Stimulated activated CD4-positive, alpha-beta T cell treated with anti-CD3 and anti-CD28 coated beads, TNF-alpha, amount 100 ng/mL, for 1 hour (primary cell): ENCODE measurements around the gene RAB37.
A peak's percentile ranks its signal among the peaks of the same experiment; 100 is the strongest.

Experiments used
- DNase-seq, 3 donors: peaks; one replicate each; pipeline ENCODE4 v3.0.0-alpha.2; 2020; ENCODE audit warnings: low read depth in 3 of 3, low spot score in 1 of 3

RAB37 gene

DNA sequence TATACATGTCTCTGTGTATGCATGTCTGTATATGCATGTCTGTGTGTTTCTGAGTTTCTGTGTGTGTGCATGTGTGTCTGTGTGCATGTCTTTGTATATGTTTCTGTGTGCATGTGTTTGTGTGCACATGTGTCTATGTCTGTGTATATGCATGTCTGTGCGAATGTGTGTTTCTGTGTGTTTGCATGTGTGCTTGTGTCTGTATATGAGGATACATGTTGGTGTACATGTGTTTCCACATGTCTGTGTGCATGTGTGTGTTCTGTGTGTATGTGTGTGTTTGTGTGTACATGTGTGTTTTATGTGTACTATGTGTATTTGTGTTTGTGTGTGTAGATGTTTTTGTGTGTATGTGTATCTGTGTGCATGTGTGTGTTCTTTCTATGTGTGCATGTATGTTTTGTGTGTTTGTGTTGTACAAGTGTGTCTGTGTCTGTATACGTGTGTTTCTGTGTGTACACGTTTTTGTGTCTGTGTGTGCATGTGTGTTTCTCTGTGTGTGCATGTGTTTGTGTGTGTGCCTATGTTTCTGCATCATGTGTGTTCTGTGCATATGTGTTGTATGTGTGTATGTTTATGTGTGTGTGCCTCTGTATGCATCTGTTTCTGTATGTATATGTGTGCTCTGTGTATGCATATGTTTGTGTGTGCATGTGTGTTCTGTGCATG, 8.9 kb upstream of the RAB37 start:
- no peak for DNase-seq

DNA sequence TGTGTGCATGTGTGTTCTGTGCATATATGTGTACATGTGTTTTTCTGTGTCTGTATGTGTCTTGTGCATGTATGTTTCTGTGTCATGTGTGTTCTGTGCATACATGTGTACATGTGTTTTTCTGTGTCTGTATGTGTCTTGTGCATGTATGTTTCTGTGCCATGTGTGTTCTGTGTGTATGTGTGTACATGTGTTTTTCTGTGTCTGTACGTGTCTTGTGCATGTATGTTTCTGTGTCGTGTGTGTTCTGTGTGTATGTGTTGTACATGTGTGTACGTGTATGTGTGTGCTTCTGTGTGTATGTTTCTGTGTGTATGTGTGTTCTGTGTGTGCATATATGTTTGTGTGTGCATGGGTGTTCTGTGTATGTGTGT, 8.4 kb upstream of the RAB37 start:
- no peak for DNase-seq

DNA sequence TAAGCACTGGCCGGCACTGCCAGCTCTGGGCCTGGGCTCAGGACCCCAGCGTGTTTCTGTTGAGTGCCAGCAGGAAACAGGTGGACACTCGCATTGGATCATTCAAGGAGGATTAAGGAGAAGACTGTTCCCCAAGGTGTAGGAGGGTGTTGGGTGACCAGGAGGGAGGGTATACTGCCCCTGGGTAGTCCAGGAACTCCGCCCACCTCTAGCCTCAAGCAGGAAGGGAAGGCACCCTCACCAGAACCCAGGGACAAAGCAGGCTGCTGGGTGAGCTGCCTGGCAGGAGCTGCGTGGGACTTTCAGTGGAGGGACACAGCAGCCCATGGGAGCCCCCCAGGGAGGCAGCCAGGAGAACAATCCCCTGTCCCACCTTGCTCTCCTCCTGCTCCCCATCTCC, 7.7 kb upstream of the RAB37 start:
- DNase-seq: no peak

DNA sequence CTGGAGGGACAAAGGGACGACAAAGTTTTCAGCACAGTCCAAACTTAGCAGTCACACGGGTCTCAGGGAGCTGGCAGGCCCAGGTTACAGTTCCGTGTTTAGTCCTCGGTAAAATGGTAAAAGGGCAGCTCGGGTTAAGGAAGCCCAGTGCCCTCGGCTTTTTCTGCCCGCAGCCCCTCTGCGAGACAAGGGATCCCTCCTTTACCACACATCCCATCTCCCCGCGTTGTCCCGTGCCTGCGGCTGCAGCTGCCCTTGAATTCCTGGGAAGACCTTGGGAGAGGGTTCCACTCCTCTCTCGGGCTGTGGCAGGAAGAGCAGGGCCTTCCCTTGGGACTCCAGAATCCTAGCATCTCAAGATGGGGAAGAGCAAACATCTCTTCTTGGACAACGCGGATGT, 7.2 kb upstream of the RAB37 start:
- DNase-seq: no peak

DNA sequence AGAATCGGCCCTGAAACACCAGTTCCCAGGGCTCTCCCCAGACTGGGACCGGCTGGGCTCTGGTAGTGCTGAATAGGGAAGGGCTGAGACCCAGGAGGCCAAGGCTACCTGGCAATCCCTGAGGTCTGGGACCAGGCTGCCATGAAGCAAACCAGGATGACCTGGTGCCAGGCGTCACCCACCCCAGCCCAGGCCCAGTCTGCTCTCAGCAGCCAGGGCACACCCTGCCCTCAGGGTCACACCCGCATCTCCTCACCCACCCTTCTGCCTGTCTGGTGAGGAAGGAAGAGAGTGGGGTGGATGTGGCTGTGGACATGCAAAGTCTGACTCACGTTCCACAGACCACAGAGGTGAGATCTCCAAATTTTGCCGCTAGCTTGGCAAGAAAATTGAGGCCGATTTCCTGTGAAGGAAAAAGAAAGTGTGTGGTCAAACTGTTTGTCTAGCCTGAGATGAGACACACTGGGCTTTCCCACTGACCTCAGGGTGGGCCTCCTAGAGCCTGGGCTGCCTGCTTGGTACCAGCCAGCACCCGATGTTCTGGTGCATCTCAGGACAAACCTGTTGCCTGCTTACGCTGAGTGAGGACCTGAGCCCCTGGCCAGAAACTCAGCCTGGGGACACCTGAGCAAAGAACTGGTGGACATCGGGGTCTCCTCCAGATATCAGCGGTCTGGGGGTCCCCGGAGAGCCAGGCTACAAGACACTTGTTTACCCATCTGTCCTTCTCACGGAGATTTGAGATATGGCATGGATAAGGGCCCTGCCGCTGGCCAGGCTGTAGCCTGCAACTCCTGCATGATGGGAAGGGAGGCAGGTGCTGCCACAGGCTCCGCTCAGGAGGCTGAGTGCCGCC, 6.3 kb upstream of the RAB37 start:
- no peak for DNase-seq

DNA sequence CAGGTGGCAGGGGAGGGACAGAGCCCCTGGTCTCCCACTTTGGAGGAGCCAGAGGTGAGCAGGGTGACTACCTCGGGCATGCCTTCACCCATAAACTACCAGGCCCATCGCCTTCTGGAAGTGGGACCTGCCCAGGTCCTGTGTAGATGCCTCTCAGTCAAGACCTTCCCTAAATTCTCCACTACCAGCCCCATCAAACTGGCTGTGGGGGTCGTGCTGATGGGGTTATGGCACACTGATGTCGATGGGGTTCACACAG, 5.8 kb upstream of the RAB37 start:
- no peak for DNase-seq

DNA sequence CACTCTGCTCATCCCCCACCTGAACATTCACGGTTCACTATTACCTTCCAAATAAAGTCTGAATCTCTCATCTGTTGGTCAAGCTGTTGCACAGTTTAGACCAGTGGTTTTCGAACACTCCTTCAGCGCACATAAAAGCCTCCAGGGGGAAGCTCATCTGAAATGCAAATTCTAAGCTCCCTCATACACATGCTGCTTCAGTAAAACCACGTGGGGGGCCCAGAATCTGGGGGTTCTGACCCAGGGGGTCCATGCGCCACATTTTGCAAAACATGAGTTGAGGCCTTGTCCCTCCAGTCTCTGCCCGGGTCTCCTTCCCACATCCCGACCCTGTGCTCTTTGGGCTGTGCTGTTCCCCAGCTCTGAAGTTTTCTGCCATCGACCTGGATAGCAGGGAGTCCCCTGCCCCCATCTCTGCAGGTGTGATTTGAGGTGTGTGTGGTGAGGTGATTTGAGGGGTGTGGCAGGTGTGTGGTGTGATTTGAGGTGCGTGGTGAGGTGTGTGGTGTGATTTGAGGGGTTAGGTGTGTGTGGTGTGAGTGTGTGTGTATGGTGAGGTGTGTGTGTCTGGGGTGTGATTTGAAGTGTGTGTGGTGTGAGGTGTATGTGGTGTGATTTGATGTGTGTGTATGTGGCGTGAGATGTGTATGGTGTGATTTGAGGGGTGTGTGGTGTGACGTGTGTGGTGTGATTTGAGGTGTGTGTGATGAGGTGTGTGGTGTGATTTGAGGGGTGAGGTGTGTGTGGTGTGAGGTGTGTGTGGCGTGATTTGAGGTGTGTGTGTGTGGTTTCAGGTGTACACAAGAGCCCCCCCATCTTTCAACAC, 4.8 kb upstream of the RAB37 start:
- DNase-seq: no peak

DNA sequence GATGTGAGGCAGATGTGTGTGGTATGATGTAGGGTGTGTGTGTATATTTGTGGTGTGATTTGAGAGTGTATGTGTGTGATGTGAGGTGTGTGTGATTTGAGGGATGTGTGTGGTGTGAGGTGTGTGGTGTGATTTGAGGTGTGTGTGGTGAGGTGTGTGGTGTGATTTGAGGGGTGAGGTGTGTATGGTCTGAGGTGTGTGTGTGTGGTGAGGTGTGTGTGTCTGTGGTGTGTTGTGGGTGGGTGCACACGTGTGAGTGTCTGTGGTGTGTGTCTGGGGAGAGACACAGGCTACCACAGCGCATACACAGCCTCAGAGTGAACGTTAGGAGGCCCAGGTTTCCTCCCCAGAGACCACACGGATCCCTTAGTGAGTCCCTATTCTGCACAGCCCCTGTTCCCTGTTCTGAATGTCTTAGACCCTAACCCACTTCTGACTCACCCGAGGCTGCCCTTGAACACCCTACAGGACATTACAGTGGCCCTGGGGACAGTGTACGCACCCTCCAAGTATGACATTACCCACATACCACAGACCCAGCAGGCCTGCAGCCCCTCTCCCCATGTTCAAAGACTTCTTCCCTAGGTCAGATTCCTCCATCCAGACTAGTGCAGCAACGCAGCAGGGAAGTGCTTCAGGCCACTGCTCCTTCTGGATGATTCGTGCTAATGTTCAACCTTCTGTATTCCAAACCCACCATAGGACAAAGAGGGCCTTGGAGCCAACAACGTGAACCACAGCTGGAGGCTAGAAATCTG, 3.5 kb upstream of the RAB37 start:
- no peak for DNase-seq

DNA sequence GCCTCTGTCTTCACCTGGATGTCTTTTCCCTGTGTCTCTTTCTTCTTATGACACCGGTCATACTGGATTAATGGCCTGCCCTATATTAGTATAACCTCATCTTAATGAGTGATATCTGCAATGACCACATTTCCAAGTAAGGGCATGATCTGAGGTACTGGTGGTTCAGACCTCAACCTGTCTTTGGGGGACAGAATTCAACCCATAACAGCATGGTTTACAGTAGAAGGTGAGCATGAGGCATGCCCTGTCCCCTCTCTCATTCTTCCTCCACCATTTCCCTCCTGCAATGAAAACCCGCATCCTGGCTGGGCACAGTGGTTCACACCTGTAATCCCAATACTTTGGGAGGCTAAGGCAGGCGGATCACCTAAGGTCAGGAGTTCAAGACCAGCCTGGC, 2.8 kb upstream of the RAB37 start:
- DNase-seq: no peak

DNA sequence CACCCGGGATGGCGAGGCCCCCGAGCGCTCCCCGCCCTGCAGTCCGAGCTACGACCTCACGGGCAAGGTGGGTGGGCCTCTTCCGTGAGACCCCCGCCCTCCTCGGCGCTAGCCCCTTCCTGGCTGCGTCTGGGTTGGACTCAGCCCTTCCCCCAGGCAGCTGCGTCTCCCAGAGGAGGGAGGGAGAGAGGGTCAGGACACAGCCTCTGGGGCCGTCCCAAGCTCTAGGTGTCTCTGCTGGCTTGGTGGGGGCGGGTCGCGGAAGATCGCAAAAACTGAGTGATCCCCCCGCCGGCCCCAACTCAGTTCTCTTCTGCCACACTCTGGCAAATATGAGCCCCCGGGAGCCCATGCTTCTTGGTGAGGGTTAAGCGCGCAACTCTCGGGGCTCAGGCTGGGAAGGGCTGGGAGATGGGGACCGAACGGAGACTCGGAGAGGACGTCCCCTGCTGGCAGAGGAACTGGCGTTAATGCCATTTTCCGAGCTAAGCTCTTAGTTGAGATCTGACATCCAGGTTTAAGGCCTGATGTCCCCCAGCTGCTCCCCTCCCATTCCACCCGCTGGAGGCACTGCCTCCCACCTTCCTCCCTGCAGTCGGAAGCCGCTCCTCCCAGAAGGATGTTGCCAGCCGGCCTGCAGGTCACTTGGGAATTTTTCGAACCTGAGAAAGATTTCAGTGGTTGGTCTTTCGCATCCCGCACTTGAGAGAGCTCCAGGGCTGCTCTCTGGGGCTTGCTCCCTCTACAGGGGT, 419 bp downstream of the RAB37 start:
- no peak for DNase-seq

DNA sequence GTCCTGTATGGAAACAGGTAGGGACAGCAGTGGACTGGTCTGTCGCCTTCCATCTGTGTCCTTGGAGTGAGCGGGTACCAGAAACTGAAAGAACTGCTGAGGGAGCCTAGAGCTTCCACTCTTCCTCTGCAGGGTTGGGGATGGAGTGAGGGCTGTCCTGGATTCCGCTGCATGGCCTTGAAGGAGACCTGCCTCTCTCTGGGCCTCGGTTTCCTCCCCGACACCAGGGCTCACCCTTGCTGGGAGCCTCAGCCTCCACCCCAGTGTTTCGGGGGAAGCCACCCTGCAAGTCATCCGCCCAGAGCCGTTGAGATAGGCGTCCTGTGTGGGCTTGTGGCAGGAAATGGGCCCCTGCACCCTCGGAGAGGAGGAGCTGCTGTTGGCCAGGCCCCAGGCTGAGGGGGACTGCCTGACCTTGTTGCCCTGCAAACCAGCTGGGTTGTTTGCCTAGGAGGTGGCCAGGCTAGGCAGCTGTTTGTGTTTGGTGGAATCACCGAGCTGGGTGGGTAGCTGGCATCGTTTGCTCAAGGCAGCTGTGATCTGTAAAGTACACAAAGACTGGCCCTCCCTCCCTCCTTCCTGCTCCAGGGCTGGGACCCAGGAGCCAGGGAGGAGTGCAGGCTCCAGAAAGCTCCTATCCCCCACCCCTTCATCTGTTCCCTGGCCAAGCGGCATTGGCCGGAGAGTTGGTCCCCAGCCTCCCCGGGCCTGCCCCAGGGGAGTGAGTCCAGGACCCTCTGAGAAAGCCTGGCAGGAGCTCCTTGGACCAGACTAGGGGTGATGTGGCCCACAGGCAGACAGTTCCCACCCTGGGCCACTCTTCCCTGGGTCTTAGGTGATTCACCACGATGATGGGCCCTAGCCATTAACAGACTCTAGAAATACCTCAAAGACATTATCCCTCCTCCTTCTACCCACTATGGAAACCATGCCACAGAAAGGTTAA, 1.3 kb downstream of the RAB37 start:
- DNase-seq: peak in 2 of 3 donors; percentile 58 to 66

DNA sequence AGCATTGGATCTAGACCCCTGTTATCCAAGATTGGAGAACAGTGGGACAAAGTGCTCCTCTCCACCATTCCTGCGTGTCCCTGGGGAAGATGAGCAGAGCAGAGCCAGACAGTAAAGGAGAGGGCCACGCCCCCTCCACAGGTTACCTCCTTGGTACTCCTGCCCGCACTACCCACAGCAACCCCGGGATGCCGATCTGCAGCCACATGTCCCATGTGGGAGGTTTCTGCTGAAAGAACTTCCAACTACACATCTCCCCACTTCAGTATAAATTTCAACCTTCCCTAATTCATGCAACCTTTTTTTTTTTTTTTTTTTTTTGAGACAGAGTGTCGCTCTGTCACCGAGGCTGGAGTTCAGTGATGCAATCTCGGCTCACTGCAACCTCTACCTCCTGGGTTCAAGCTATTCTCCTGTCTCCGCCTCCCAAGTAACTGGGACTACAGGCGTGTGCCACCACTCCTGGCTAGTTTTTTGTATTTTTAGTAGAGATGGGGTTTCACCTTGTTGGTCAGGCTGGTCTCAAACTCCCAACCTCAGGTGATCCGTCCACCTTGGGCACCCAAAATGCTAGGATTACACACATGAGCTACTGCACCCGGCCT, 2.3 kb downstream of the RAB37 start:
- no peak for DNase-seq

DNA sequence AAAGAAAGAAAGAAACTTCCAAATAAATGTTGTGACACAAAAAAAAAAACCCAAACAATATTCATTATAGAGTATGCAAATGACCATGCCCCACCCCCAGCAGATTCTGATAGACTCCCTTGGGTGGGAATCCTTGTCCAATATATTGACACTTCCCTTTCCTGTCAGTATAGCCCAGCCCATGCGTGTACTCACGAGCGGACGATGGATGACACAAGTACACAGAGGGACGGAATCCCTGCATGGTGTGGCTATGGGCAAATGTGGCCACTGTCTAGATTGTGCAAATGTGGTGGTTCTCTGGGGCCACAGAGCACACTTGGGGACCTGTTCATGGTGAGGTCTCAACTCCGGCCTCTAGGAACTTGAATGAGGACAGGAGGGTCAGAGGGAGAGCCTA, 3.1 kb downstream of the RAB37 start:
- DNase-seq: no peak

DNA sequence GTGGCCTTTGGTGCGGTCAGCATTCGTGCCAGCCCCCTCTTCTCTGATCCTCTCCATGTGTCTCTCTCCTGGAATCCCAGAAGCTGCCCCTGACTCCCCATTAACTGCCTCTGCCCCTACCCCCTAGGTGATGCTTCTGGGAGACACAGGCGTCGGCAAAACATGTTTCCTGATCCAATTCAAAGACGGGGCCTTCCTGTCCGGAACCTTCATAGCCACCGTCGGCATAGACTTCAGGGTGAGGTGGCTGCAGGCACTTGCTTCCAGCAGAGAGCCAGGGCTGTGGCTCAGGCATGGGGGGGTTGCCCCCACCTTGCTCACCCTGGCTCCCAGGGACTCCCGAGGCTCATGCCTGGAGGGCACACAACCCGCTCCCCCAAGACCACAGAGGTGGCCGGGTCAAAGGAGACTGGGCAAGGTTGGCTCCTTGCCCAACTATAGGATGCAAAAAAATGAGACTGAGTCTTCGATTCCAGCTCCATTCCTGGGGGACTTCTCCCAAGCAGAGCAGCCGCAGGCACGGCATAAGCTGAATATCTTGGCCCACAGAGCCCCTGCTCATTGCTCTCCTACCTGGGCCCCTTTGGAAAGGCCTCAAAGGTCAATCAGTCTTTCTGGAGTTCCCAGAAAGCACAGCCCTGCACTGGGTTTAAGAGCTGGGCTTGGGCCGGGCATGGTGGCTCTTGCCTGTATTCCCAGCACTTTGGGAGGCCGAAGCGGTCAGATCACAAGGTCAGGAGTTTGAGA, 3.8 kb downstream of the RAB37 start:
- DNase-seq: no peak

DNA sequence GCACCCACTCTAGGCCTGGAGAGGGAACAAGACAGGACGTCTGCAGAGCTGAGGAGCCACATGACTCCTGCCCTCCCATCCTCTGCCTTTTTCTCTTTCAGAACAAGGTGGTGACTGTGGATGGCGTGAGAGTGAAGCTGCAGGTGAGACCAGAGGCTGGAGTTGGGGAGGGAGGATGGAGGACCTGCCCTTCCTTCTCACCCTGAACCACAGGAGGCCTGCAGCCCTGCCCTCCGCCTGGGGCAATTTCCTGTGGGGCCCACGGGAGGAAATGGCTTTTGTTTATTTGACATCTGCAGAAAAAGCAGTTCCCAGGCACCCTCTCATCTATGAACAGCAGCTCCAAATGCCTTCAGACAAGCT, 5.1 kb downstream of the RAB37 start:
- no peak for DNase-seq

DNA sequence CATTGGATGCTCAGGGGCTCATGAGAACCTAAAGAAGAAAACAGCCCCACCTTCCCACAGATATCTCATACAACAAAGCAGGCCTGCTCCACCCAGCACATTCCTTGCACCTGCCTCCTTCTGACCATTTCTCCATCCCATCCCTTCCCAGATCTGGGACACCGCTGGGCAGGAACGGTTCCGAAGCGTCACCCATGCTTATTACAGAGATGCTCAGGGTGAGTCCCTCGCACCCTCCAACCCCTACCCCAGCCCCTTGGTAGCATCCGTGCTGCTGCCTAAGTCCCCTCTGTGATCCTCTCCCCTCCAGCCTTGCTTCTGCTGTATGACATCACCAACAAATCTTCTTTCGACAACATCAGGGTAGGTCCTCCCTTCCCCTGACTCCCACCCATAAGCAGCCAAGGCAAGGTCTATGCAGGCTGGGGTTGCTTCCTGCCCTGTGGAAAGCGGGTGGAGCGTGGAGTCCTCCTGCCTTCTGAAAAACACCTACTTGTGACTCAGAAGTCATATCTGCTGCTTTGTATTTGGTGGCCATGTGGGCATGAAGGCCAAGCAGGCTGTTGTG, 6.0 kb downstream of the RAB37 start:
- DNase-seq: no peak

DNA sequence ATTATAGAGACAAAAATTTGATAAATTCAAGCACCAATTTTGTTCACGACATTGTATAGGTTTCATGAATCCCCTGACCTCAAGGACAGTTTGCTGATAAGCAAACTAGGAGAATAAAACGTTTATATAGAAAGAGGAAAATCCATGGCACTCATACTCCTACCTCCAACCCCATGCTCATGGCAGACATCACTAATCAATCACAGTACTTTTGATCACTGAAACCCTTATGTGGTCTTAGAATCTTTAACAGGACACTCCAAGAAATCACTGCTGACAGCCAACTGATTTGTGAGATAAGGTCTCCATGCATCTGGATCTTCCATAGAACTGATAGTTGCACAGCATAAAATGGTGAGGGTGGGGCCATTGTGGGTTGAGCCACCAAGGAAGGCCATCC, 6.7 kb downstream of the RAB37 start:
- no peak for DNase-seq

DNA sequence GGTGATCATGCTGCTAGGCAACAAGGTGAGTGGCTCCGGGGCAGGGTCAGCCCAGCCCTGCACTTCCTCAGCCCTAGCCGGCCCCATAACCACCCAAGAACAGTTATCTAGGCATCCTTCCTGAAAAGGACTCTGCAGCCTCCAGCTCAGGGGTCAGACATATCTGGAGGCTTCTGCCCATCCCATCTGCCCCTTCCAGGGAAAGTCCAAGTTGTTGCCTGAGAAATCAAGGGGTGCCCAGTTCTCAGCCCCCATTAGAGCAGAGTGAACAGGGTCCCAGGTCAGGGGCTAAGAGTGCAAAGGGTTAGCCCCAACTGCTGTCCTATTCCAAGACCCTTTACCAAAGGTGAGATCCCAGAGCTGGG, 7.3 kb downstream of the RAB37 start:
- no peak for DNase-seq
